Epithelial cell of esophagus (primary cell): ENCODE data around the gene DUSP18.
"Not testable (repeated sequence)": the region's sequence is repeated elsewhere in the genome, so short reads cannot be mapped to it uniquely, and the experiment has no call there.

Experiments used
- DNase-seq: peaks from one replicate; pipeline ENCODE4 v3.0.0; 2010; ENCODE audit warnings: low read depth
- H3K4me3 ChIP-seq: 2 replicates; pipeline ENCODE4 v1.5.1; 2011; ENCODE audit warnings: mild to moderate bottlenecking, low read length, control low read depth
- TF ChIP-seq, protein P1 (sequence below): IDR thresholded peaks from 2 replicates; pipeline ENCODE4 v1.5.1; 2011; ENCODE audit warnings: low read depth, mild to moderate bottlenecking, low read length, control low read depth, inconsistent platforms; ENCODE audit not compliant: insufficient read depth; ENCODE audit errors: missing control alignments

The DUSP18 gene

DNA sequence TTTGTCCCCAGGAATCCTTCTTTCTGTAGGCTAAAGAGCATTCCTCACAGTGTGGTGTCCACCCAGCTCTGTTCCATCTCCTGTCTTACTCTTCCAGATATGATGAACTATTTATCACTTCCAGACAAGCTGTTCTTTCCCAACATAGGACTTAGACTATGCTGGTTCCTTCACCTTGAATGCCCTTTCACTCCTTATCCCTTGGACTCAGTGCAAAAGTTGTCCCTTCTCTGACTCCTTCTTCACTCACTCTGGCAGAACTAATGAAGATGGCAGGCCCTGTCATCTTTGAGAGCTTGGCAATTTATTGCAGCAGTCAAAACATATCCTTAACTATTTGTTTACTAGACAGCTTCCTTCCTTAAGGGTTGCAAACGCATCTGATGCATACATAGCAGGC is 23.5 kb upstream of the DUSP18 start:
- no peak for DNase-seq
- TF ChIP-seq, protein P1, sequence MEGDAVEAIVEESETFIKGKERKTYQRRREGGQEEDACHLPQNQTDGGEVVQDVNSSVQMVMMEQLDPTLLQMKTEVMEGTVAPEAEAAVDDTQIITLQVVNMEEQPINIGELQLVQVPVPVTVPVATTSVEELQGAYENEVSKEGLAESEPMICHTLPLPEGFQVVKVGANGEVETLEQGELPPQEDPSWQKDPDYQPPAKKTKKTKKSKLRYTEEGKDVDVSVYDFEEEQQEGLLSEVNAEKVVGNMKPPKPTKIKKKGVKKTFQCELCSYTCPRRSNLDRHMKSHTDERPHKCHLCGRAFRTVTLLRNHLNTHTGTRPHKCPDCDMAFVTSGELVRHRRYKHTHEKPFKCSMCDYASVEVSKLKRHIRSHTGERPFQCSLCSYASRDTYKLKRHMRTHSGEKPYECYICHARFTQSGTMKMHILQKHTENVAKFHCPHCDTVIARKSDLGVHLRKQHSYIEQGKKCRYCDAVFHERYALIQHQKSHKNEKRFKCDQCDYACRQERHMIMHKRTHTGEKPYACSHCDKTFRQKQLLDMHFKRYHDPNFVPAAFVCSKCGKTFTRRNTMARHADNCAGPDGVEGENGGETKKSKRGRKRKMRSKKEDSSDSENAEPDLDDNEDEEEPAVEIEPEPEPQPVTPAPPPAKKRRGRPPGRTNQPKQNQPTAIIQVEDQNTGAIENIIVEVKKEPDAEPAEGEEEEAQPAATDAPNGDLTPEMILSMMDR, result no peak
- no peak overlapping the region for H3K4me3 ChIP-seq

DNA sequence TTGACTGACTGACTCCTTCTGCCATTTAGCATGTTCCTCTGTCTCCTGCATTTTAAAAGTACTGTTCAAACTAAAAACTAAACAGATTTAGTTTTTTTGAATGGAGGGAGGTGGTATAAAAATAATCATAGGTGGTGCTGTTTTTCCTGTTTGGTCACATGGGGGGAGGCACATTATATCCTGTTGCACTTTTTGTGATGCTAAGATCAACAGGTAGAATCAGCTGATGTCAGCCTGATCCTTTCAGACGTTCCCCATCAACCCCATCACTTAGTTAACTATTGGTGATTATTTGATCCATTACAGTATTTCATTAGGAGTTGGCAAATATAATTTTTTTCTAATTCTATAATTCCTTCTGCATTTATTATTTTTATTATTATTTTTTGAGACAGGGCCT is 21.9 kb upstream of the DUSP18 start:
- no peak overlapping the region for H3K4me3 ChIP-seq
- TF ChIP-seq, protein P1, result no peak
- no peak for DNase-seq

DNA sequence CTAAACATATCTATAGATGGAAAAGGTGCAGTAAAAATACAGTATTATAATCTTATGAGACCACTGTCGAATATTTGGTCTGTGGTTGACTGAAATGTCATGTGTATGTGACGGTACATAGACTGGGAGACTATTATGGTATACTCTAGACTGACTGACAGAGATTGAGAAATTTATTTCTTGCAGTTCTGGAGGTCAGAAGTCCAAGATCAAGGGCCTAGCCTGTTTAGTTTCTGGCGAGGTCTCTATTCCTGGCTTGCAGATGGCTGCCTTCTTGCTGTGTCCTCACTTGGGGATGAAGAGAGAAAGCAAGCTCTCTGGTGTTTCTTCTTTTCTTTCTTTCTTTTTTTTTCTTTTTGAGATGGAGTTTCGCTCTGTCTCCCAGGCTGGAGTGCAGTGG is 19.7 kb upstream of the DUSP18 start:
- TF ChIP-seq, protein P1, result no peak
- no peak for DNase-seq
- H3K4me3 ChIP-seq, result no peak overlapping the region

DNA sequence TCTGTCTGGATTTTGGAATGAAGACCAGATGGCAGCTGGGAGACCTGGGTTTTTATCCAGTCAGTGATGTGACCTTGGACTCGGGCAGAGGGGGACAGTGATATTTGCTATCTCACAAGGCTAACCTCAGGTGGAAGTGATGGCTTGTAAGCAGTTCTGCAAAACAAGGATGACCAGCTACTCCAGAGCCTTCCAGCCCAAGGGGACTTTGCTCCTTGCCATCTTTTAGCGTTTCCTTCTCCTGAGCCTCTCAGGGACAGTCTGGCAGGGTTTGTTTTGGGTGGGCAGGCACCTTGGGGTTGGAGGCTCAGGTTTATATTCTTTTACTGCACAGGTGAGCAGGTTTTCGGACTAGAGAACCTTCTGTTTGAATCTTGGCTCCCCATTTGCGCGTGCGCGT is 17.5 kb upstream of the DUSP18 start:
- H3K4me3 ChIP-seq, result no peak overlapping the region
- TF ChIP-seq, protein P1, result no peak
- DNase-seq, result no peak

DNA sequence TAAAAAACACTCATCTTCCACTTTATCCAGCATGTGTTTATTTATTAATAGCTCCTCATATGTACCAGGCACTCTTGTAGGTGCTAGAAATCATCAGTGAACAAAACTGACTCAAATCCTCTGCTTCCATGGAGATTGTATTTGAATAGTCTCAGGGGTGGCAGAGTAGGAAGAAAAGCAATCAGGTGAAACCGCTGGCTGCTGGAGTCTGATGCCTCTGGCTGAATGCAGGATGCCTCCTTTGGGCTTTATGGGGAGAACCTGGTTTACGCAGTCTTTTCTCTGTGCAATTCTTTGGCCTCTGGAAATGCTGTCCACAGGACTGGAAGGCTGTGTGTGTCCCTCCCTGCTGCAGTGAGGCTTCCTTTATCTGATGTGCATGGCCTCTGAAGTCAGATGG is 14.2 kb upstream of the DUSP18 start:
- TF ChIP-seq, protein P1, result no peak
- DNase-seq, result no peak
- no peak overlapping the region for H3K4me3 ChIP-seq

DNA sequence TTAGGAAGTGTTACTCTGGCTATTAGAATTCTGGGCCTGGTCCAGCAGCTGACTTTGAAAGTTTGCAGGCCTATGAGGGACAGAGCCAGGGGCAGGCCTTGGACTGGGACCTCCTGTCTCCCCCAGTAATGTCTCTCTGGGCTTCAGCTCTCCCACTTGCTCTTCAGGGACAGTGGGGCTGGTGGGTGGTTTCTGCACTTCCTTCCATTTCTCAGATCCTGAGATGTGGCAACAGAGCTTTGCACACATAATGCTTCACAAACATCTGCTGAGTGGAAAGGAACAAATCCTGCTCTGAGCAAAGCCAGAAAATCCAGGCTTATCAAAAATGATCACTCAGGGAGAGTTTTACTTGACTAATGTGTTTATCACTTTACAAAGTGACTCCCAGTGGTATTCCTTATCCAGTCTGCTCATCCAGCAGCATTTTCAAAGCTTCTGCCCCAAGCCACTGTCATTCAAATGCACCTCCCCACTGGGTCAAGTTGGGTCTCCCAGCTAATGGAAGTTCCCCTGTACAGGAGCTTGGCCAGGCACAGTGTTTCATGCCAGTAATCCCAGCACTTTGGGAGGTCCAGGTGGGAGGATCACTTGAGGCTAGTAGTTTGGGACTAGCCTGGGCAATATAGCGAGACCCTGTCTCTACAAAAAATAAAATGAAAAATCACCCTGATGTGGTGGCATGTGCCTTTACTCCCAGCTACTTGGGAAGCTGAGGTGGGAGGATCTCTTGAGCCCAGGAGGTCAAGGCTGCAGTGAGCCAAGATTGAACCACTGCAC is 13.5 kb upstream of the DUSP18 start:
- DNase-seq, result no peak
- TF ChIP-seq, protein P1, result no peak

GRCh38 chr22:30679895-30680690 is 12.4 kb upstream of the DUSP18 start:
- not testable (repeated sequence) for H3K4me3 ChIP-seq, DNase-seq

More for the DNA sequence above, 13.5 kb upstream of the DUSP18 start:
- no peak overlapping the region for H3K4me3 ChIP-seq

- not testable (repeated sequence) for H3K4me3 ChIP-seq
- DNase-seq, result peak; percentile 11
Measured at GRCh38 chr22:30676565-30676964, 8.9 kb upstream of the DUSP18 start.
